SIG-M5 treated with dmso at 0.1 percent for 504 hours (cell line): ENCODE results near the gene RALBP1.
A peak's percentile ranks its signal among the peaks of the same experiment; 100 is the strongest.
"Not testable (repeated sequence)": the region's sequence is repeated elsewhere in the genome, so short reads cannot be mapped to it uniquely, and the experiment has no call there.

Experiments
- DNase-seq: peaks from one replicate; lab custom pipeline; 2025; ENCODE audit not compliant: unreplicated experiment; lab: John Stamatoyannopoulos, UW

Gene RALBP1

GRCh38 chr18:9474983-9475642 lies at the start of gene RALBP1:
RALBP1 (plus strand) TSS chr18:9475513; CDS start chr18:9513046, 37,533 bp downstream.
- peak; percentile 98 for DNase-seq

GRCh38 chr18:9426753-9427152 lies 48.6 kb upstream of the RALBP1 start:
- DNase-seq = no peak

GRCh38 chr18:9428301-9428706 lies 47.0 kb upstream of the RALBP1 start:
- DNase-seq = no peak

GRCh38 chr18:9428862-9429661 lies 46.3 kb upstream of the RALBP1 start:
- DNase-seq = no peak

- DNase-seq = no peak
Observed at GRCh38 chr18:9429662-9429993, 45.7 kb upstream of the RALBP1 start.

GRCh38 chr18:9430315-9430714 lies 45.0 kb upstream of the RALBP1 start:
- not testable (repeated sequence) for DNase-seq

GRCh38 chr18:9431296-9431695 lies 44.0 kb upstream of the RALBP1 start:
- DNase-seq = no peak

- DNase-seq = not testable (repeated sequence)
Observed at GRCh38 chr18:9433122-9433521, 42.2 kb upstream of the RALBP1 start.

GRCh38 chr18:9433671-9434121 lies 41.6 kb upstream of the RALBP1 start:
- DNase-seq = no peak

- no peak for DNase-seq
Observed at GRCh38 chr18:9434122-9434701, 41.1 kb upstream of the RALBP1 start.

GRCh38 chr18:9435041-9435440 lies 40.3 kb upstream of the RALBP1 start:
- DNase-seq = no peak

- DNase-seq = no peak
Observed at GRCh38 chr18:9436206-9436929, 38.9 kb upstream of the RALBP1 start.

GRCh38 chr18:9437021-9437437 lies 38.3 kb upstream of the RALBP1 start:
- DNase-seq = no peak

GRCh38 chr18:9437672-9438071 lies 37.6 kb upstream of the RALBP1 start:
- no peak for DNase-seq

GRCh38 chr18:9441061-9441460 lies 34.3 kb upstream of the RALBP1 start:
- DNase-seq = no peak

- no peak for DNase-seq
Observed at GRCh38 chr18:9444549-9444948, 30.8 kb upstream of the RALBP1 start.

GRCh38 chr18:9446839-9447238 lies 28.5 kb upstream of the RALBP1 start:
- DNase-seq = no peak

GRCh38 chr18:9447334-9447733 lies 28.0 kb upstream of the RALBP1 start:
- DNase-seq = no peak

- no peak for DNase-seq
Observed at GRCh38 chr18:9449600-9450414, 25.5 kb upstream of the RALBP1 start.

- DNase-seq = not testable (repeated sequence)
Observed at GRCh38 chr18:9450920-9451319, 24.4 kb upstream of the RALBP1 start.

GRCh38 chr18:9453283-9453682 lies 22.0 kb upstream of the RALBP1 start:
- DNase-seq = no peak
